Measurements from ENCODE around the gene C14orf132. TPM values are rescaled to one million over a fixed set of nuclear protein-coding genes. Genes with fewer than 3 reads are reported as not detected.
A peak's percentile ranks its signal among the peaks of the same experiment; 100 is the strongest.

C14orf132 gene
- total RNA-seq, 4 donors from 2014 or later: 2.8 to 7.5 (median 5.8) TPM

DNA sequence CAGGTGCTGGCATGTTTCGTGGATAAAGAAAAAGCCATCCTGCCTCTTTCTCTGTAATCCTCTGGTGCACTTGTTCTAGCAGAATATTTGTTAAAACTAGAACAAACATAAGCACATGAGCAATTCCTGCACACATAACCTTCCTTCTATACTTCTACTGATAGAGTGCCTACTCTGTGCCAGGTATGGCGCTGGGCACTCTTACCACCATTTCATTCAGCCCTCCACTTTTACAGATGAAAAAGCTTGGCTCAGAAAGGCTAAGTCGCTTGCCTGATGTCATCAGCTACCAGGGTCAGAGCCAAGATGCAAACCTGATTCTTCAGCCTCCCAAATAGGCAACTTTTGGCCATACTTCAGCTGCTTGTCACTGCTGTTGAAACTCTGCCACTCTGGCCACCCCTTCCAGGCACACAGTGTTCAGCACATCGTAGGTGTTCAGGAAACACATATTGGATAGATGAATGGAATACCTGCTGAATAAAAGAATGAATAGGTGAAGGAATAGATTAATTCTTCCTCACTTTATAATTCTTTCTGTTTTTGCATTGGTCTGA, 10.0 kb upstream of the C14orf132 start:
- TF ChIP-seq, protein P1, sequence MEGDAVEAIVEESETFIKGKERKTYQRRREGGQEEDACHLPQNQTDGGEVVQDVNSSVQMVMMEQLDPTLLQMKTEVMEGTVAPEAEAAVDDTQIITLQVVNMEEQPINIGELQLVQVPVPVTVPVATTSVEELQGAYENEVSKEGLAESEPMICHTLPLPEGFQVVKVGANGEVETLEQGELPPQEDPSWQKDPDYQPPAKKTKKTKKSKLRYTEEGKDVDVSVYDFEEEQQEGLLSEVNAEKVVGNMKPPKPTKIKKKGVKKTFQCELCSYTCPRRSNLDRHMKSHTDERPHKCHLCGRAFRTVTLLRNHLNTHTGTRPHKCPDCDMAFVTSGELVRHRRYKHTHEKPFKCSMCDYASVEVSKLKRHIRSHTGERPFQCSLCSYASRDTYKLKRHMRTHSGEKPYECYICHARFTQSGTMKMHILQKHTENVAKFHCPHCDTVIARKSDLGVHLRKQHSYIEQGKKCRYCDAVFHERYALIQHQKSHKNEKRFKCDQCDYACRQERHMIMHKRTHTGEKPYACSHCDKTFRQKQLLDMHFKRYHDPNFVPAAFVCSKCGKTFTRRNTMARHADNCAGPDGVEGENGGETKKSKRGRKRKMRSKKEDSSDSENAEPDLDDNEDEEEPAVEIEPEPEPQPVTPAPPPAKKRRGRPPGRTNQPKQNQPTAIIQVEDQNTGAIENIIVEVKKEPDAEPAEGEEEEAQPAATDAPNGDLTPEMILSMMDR (IDR thresholded peaks at IDR 0.05): no peak
- DNase-seq (ENCODE audit: low spot score): no peak
- ATAC-seq (ENCODE audit: low FRiP score): no peak

DNA sequence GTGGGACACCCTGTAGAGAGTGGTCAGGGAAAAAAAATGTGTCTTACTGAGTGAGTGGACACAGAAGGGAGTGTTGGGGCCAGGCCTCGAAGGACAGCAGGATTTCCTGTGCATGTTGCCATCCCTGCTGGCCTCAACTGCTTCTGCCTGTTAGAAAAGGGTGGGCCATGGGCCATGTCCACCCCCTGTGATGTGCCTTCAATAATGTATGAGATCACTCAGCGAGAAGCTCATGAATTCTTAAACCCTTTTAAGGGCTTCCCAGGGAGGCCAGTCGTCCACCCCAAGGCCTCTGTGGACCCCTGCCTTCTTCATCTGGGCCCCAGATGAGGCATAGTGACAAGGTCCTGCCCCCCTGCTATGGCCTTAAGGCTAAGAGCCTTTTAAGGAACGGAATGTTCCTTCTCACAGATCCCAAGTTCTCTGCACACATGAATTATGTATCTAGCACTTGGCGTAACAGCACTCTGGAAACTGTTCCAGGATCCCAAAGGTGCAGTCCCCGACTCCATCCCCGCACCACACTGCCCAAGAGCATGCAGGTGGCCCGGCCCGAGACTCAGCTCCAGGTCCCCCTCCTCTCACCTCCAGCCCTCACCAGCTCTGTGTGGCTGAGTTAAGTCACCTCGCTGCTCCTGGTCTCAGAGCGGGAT, 8.9 kb upstream of the C14orf132 start:
- no peak for ATAC-seq (ENCODE audit: low FRiP score)
- no peak for DNase-seq (ENCODE audit: low spot score)
- TF ChIP-seq, protein P1 (IDR thresholded peaks at IDR 0.05): no peak

DNA sequence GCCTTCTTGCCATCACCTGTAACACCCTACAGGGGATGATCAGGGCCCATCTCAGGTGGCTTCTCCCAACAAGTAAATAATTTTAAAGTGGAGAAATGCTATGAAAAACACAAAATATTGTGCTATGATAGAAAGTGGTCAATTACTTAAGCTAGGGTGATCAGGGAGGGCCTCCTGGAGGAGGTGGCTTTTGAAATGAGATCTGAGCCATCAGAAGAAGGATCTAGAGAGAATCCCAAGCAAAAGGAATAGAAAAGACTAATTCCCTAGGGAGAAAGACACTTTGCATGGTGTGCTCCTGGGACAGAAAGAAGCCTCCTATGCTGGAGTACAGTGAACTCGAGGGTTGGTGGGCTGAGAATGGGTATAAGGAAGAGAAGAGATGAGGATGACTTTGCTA, 7.5 kb upstream of the C14orf132 start:
- TF ChIP-seq, protein P1 (IDR thresholded peaks at IDR 0.05): no peak
- no peak for DNase-seq (ENCODE audit: low spot score)
- no peak for ATAC-seq (ENCODE audit: low FRiP score)

DNA sequence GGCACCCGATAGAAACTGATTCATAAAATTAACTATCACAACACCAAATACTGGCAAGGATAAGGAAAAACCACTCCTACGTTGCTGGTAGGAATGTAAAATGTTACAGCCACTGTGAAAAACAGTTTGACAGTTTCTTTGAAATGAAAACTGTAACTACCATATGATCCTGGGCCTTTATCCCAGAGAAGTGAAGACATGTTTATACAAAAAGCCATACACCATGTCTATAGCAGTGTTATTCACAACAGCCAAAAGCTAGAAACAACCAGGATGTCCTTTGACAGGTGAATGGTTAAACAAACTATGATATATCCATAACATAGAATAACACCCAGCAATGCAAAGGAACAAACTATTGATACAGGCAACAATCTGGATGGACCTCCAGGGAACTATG, 3.7 kb upstream of the C14orf132 start:
- DNase-seq (ENCODE audit: low spot score): no peak
- TF ChIP-seq, protein P1 (IDR thresholded peaks at IDR 0.05): no peak
- no peak for ATAC-seq (ENCODE audit: low FRiP score)

DNA sequence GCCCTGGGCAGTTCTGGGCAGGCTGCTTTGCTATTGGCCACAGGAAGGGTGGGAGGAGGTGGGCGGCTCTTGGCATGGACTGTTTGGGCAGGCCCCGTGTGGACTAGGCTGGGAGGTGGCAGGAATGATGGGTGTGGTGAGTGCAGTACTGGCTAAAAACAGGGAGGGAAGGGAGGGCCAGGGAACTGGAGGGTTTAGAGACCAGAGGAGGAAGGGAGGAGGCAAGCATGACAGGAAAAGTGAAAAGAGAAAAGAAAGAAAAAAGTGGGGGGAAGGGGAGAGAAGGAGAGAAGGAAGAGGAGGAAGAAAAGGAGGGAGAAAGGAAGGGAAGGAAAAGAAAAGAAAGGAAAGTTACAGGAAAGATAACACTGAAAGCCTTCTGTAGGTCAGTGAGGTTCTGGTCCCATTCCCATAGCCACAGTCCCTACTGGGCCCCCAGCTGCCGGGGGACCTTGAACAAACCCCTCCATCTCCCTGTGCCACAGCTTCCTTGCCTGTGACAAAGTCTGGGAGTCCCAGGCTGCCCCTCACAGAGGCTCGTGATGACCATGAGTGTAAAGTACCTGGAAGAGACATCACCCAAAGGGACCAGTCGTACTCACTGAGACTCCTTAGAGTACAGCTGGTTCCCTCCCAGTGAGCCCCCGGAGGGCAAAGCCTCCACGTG, 1.1 kb upstream of the C14orf132 start:
- peak; percentile 76 for ATAC-seq (ENCODE audit: low FRiP score)
- no peak for DNase-seq (ENCODE audit: low spot score)
- TF ChIP-seq, protein P1 (IDR thresholded peaks at IDR 0.05): no peak

DNA sequence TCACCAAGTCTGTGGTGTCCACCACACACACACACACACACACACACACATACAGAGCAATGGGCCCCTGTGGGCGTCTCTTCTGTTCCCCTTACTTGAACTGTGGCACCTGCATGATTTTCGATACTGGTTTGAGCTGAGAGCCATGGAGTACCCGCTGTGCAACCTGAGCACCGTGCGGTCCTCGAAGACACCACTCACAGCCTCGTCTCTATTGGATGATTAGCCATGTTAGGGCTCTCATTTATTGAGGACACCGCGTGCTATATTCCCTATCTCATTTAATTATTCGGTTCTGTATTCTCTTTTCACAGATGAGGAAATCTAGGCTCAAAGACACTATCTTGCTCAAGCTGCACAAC, 623 bp upstream of the C14orf132 start:
- no peak for ATAC-seq (ENCODE audit: low FRiP score)
- TF ChIP-seq, protein P1 (IDR thresholded peaks at IDR 0.05): no peak

More for the DNA sequence above, 623 bp upstream of the C14orf132 start:
- no peak for DNase-seq (ENCODE audit: low spot score)
